NCI-H1105 treated with DMSO at 0.1 percent for 48 hours (cell line): ENCODE data around the gene PDE7B.
A peak's percentile ranks its signal among the peaks of the same experiment; 100 is the strongest.
"Not testable (repeated sequence)": the region's sequence is repeated elsewhere in the genome, so short reads cannot be mapped to it uniquely, and the experiment has no call there.

Experiments
- DNase-seq: peaks from one replicate; lab custom pipeline; 2025; lab: John Stamatoyannopoulos, UW

Gene PDE7B

GRCh38 chr6:136070815-136071214 is 219.3 kb downstream of the PDE7B start:
- DNase-seq = no peak

- DNase-seq = no peak
Observed at GRCh38 chr6:136072691-136073090, 221.2 kb downstream of the PDE7B start.

GRCh38 chr6:136073216-136073615 is 221.7 kb downstream of the PDE7B start:
- no peak for DNase-seq

GRCh38 chr6:136076496-136076895 is 225.0 kb downstream of the PDE7B start:
- DNase-seq = no peak

- DNase-seq = no peak
Observed at GRCh38 chr6:136077834-136078576, 226.5 kb downstream of the PDE7B start.

- DNase-seq = no peak
Observed at GRCh38 chr6:136079701-136080565, 228.4 kb downstream of the PDE7B start.

- DNase-seq = no peak
Observed at GRCh38 chr6:136083540-136083939, 232.0 kb downstream of the PDE7B start.

- no peak for DNase-seq
Observed at GRCh38 chr6:136084403-136084802, 232.9 kb downstream of the PDE7B start.

- DNase-seq = no peak
Observed at GRCh38 chr6:136085370-136086115, 234.0 kb downstream of the PDE7B start.

GRCh38 chr6:136086686-136087085 is 235.2 kb downstream of the PDE7B start:
- DNase-seq = no peak

- DNase-seq = no peak
Observed at GRCh38 chr6:136087986-136088385, 236.5 kb downstream of the PDE7B start.

GRCh38 chr6:136088693-136089092 is 237.2 kb downstream of the PDE7B start:
- DNase-seq = no peak

GRCh38 chr6:136089876-136090275 is 238.4 kb downstream of the PDE7B start:
- DNase-seq = no peak

GRCh38 chr6:136090929-136091328 is 239.4 kb downstream of the PDE7B start:
- no peak for DNase-seq

GRCh38 chr6:136092897-136093296 is 241.4 kb downstream of the PDE7B start:
- peak; percentile 82 for DNase-seq

GRCh38 chr6:136093835-136094234 is 242.3 kb downstream of the PDE7B start:
- DNase-seq = no peak

GRCh38 chr6:136094812-136095211 is 243.3 kb downstream of the PDE7B start:
- DNase-seq = no peak

- no peak for DNase-seq
Observed at GRCh38 chr6:136095986-136096385, 244.5 kb downstream of the PDE7B start.

- DNase-seq = no peak
Observed at GRCh38 chr6:136102991-136103688, 251.6 kb downstream of the PDE7B start.

- no peak for DNase-seq
Observed at GRCh38 chr6:136103763-136104311, 252.3 kb downstream of the PDE7B start.

GRCh38 chr6:136104556-136104955 is 253.1 kb downstream of the PDE7B start:
- DNase-seq = no peak

GRCh38 chr6:136105797-136106196 is 254.3 kb downstream of the PDE7B start:
- DNase-seq = not testable (repeated sequence)
